C1 segment of cervical spinal cord (tissue), 14 donors: ENCODE data around the gene DLG2.

ENCODE experiments used
- DNase-seq, 14 donors: peaks; one replicate each; lab custom pipeline; 2025; lab: John Stamatoyannopoulos, UW

The DLG2 gene

GRCh38 chr11:84137505-84137904 is 1489.6 kb downstream of the DLG2 start:
- DNase-seq, result no peak

- DNase-seq, result no peak
Observed at GRCh38 chr11:84136926-84137325, 1490.2 kb downstream of the DLG2 start.

GRCh38 chr11:84130646-84131427 is 1496.3 kb downstream of the DLG2 start:
- DNase-seq, result no peak

GRCh38 chr11:84129961-84130576 is 1497.1 kb downstream of the DLG2 start:
- DNase-seq, result no peak

- DNase-seq, result no peak
Observed at GRCh38 chr11:84128840-84129239, 1498.3 kb downstream of the DLG2 start.

GRCh38 chr11:84117394-84117793 is 1509.8 kb downstream of the DLG2 start:
- DNase-seq, result no peak

- no peak for DNase-seq
Observed at GRCh38 chr11:84106541-84106940, 1520.6 kb downstream of the DLG2 start.

GRCh38 chr11:84105148-84105547 is 1522.0 kb downstream of the DLG2 start:
- DNase-seq, result no peak

GRCh38 chr11:84103096-84103495 is 1524.0 kb downstream of the DLG2 start:
- DNase-seq, result peak in 8 of 14 donors; percentile 15 to 55 (median 28)

- DNase-seq, result no peak
Observed at GRCh38 chr11:84097186-84097585, 1530.0 kb downstream of the DLG2 start.

- DNase-seq, result peak in 5 of 14 donors; percentile 1 to 34 (median 11)
Observed at GRCh38 chr11:84091212-84091986, 1535.7 kb downstream of the DLG2 start.

- DNase-seq, result peak in 9 of 14 donors; percentile 7 to 55 (median 25)
Observed at GRCh38 chr11:84089072-84090057, 1537.8 kb downstream of the DLG2 start.

- no peak for DNase-seq
Observed at GRCh38 chr11:84071851-84072250, 1555.3 kb downstream of the DLG2 start.

- no peak for DNase-seq
Observed at GRCh38 chr11:84069048-84069447, 1558.1 kb downstream of the DLG2 start.

GRCh38 chr11:84061726-84062125 is 1565.4 kb downstream of the DLG2 start:
- DNase-seq, result no peak

GRCh38 chr11:84056653-84057376 is 1570.3 kb downstream of the DLG2 start:
- no peak for DNase-seq

GRCh38 chr11:84045146-84045545 is 1582.0 kb downstream of the DLG2 start:
- no peak for DNase-seq

- no peak for DNase-seq
Observed at GRCh38 chr11:84044706-84045105, 1582.4 kb downstream of the DLG2 start.

- no peak for DNase-seq
Observed at GRCh38 chr11:84036664-84037194, 1590.4 kb downstream of the DLG2 start.

GRCh38 chr11:84035645-84036044 is 1591.5 kb downstream of the DLG2 start:
- no peak for DNase-seq
